Natural killer cell (primary cell): ENCODE results near the gene PDE4B. TPM values are rescaled to one million over a fixed set of nuclear protein-coding genes. Genes with fewer than 3 reads are reported as not detected.

Experiments
- ATAC-seq, 3 donors: fragments of 150-1000 bp in 2 of 3; fragments of 200-7000 bp in 1 of 3; cut with Tn5 transposase; 1 replicate in 1 of 3; 2 replicates in 2 of 3; pipeline ENCODE4 v1.10.0; 2021; ENCODE audit warnings: mild to moderate bottlenecking in 2 of 3, moderate library complexity in 2 of 3
- DNase-seq, 2 donors: peaks; one replicate each; pipeline versions ENCODE4 v3.0.0 to v3.0.0-alpha.2; 2013 to 2021; ENCODE audit warnings: mixed read lengths in 1 of 2
- H3K27ac ChIP-seq: one replicate; pipeline ENCODE4 v1.5.1; 2013; ENCODE audit warnings: mild to moderate bottlenecking, low read length
- H3K27me3 ChIP-seq: one replicate; pipeline ENCODE4 v1.6.1; 2013; ENCODE audit warnings: low read length; ENCODE audit not compliant: control insufficient read depth, insufficient read depth
- H3K36me3 ChIP-seq: one replicate; pipeline ENCODE4 v1.6.1; 2013; ENCODE audit warnings: low read length; ENCODE audit not compliant: control insufficient read depth, insufficient read depth
- H3K4me1 ChIP-seq: one replicate; pipeline ENCODE4 v1.6.1; 2013; ENCODE audit warnings: low read length; ENCODE audit not compliant: control insufficient read depth, insufficient read depth
- H3K4me3 ChIP-seq: one replicate; pipeline ENCODE4 v1.5.1; 2013; ENCODE audit warnings: low read length
- H3K9me3 ChIP-seq: one replicate; pipeline ENCODE4 v1.6.1; 2013; ENCODE audit warnings: low read length; ENCODE audit not compliant: control insufficient read depth, insufficient read depth
- H3K27ac Mint-ChIP-seq, 2 donors: one replicate each; pipeline ENCODE4 v1.8.0; 2022; ENCODE audit warnings: mild to moderate bottlenecking in 2 of 2, mixed read lengths in 2 of 2, moderate library complexity in 1 of 2
- H3K27me3 Mint-ChIP-seq, 2 donors: one replicate each; pipeline ENCODE4 v1.8.0; 2022; ENCODE audit warnings: low read depth in 2 of 2, mixed read lengths in 2 of 2
- H3K36me3 Mint-ChIP-seq: one replicate; pipeline ENCODE4 v1.8.0; 2022; ENCODE audit warnings: mixed read lengths
- H3K4me1 Mint-ChIP-seq, 2 donors: one replicate each; pipeline ENCODE4 v1.8.0; 2022; ENCODE audit warnings: mixed read lengths in 2 of 2
- H3K4me3 Mint-ChIP-seq: one replicate; pipeline ENCODE4 v1.8.0; 2022; ENCODE audit warnings: mild to moderate bottlenecking, moderate library complexity, mixed read lengths
- H3K9me3 Mint-ChIP-seq, 2 donors: one replicate each; pipeline ENCODE4 v1.8.0; 2022; ENCODE audit warnings: mixed read lengths in 2 of 2
- CTCF ChIP-seq: fragments of 200-600 bp; IDR thresholded peaks from one replicate; pipeline ENCODE4 v1.8.0; 2022; ENCODE audit warnings: antibody characterized with exemption
- WGBS: methylation state at CpG from one replicate; pipeline ENCODE4 v1.1.7; 2013; ENCODE audit warnings: missing lambda C conversion rate; ENCODE audit not compliant: insufficient coverage; 5-methylcytosine and 5-hydroxymethylcytosine counted together
- intact Hi-C: fragments of 100-400 bp; cut with micrococcal nuclease; formaldehyde crosslinking; loops from one replicate; pipeline ENCODE4 v1.14.2; 2022
- total RNA-seq, 4 donors: library from RNA; stranded (reverse); fragments of 120-200 nt in 1 of 4; gene quantifications; one replicate each; pipeline versions ENCODE4 v1.2.3 to v1.2.4, GENCODE V29; 2013 to 2022

Gene PDE4B
- total RNA-seq, 3 donors from 2014 or later (not counting 1 experiment from before 2014, with no cell fraction given), result 18.0 to 42.4 (median 25.5) TPM

GRCh38 chr1:66237722-66238479 lies 445.2 kb downstream of the PDE4B start:
- H3K27me3 Mint-ChIP-seq, result peaks cover 23 to 40% of the 10 kb centered on the region in 2 donors
- H3K9me3 ChIP-seq, result no peaks in the 10 kb centered on the region
- no peak overlapping the region for H3K4me3 Mint-ChIP-seq
- H3K27ac Mint-ChIP-seq, result no peak overlapping the region
- H3K27me3 ChIP-seq, result peaks cover 2% of the 10 kb centered on the region
- no peak for DNase-seq
- WGBS, result 68% methylated on average over 4 of the region's 5 CpGs
- H3K4me3 ChIP-seq, result no peak overlapping the region
- no peak overlapping the region for H3K27ac ChIP-seq
- intact Hi-C loops, result no loop called here
- H3K36me3 Mint-ChIP-seq, result no peaks in the 10 kb centered on the region
- no peaks in the 10 kb centered on the region for H3K9me3 Mint-ChIP-seq
- no peaks in the 10 kb centered on the region for H3K4me1 Mint-ChIP-seq
- no peak for TF ChIP-seq CTCF
- ATAC-seq, result no peak
- H3K36me3 ChIP-seq, result no peaks in the 10 kb centered on the region
- no peaks in the 10 kb centered on the region for H3K4me1 ChIP-seq

GRCh38 chr1:66239834-66240233 lies 447.1 kb downstream of the PDE4B start:
- Histone ChIP-seq H3K36me3 (no peaks in the 10 kb centered on the region), H3K27ac (no peak overlapping the region), H3K9me3 (no peaks in the 10 kb centered on the region), H3K27me3 (peaks cover 2% of the 10 kb centered on the region), H3K4me3 (no peak overlapping the region), H3K4me1 (no peaks in the 10 kb centered on the region)
- DNase-seq (peak in 1 of 2 donors; percentile 14), ATAC-seq (no peak)
- no peaks in the 10 kb centered on the region for H3K9me3 Mint-ChIP-seq
- intact Hi-C loops, result no loop called here
- no peak overlapping the region for H3K4me3 Mint-ChIP-seq
- no peaks in the 10 kb centered on the region for H3K4me1 Mint-ChIP-seq
- H3K36me3 Mint-ChIP-seq, result no peaks in the 10 kb centered on the region
- H3K27ac Mint-ChIP-seq, result no peak overlapping the region
- TF ChIP-seq CTCF, result no peak
- WGBS, result 80% methylated on average over 1 of the region's 2 CpGs
- peaks cover 20 to 34% of the 10 kb centered on the region in 2 donors for H3K27me3 Mint-ChIP-seq

- Histone ChIP-seq H3K27ac (no peak overlapping the region), H3K4me3 (no peak overlapping the region), H3K36me3 (no peaks in the 10 kb centered on the region), H3K27me3 (peaks cover 2% of the 10 kb centered on the region), H3K4me1 (no peaks in the 10 kb centered on the region), H3K9me3 (no peaks in the 10 kb centered on the region)
- ATAC-seq (no peak), DNase-seq (no peak)
- whole genome bisulfite sequencing, result 89% methylated on average over 5 of the region's 6 CpGs
- Mint-ChIP-seq H3K27ac (no peak overlapping the region), H3K4me1 (no peaks in the 10 kb centered on the region), H3K36me3 (no peaks in the 10 kb centered on the region), H3K9me3 (no peaks in the 10 kb centered on the region), H3K4me3 (no peak overlapping the region), H3K27me3 (peaks cover 15 to 24% of the 10 kb centered on the region in 2 donors)
- intact Hi-C loops, result no loop called here
- TF ChIP-seq CTCF, result no peak
These were observed 448.1 kb downstream of the PDE4B start for GRCh38 chr1:66240491-66241484.
